ENCODE data around the gene SLC10A7. TPM values are rescaled to one million over a fixed set of nuclear protein-coding genes. Genes with fewer than 3 reads are reported as not detected.

SLC10A7 gene
- total and polyA plus RNA-seq, 8 donors: 1.8 to 36.0 (median 10.4) TPM

DNA sequence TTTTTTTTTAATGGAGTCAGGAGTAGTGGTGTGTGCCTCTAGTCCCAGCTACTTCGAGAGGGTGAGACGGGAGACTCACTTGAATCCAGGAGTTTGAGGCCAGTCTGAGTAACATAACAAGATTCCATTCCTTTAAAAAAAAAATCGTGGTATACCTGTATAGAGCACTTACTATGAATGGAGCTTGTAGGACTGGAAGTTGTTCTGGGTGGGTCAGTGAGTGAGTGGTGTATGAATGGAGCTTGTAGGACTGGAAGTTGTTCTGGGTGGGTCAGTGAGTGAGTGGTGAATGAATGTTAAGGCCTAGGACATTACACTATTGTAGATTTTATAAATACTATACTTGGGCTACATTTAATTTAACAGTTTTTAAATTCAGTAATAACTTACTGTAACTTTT is 2.9 kb upstream of the SLC10A7 start:
- H3K4me1 ChIP-seq: peaks cover 5 to 24% (median 17%) of the 10 kb centered on the region in 4 donors
- H3K36me3 ChIP-seq: no peaks in the 10 kb centered on the region
- no peak for DNase-seq
- no peak overlapping the region for H3K27ac ChIP-seq
- 75 to 80% (median 80%) methylated on average over 3 of the region's 3 CpGs for WGBS, 5 donors
- intact Hi-C loops (cut with DNase I; ENCODE audit: low total_unique reads): no loop called here
- no peak for TF ChIP-seq POLR2A (IDR thresholded peaks at IDR 0.05)
- TF ChIP-seq, protein P1, sequence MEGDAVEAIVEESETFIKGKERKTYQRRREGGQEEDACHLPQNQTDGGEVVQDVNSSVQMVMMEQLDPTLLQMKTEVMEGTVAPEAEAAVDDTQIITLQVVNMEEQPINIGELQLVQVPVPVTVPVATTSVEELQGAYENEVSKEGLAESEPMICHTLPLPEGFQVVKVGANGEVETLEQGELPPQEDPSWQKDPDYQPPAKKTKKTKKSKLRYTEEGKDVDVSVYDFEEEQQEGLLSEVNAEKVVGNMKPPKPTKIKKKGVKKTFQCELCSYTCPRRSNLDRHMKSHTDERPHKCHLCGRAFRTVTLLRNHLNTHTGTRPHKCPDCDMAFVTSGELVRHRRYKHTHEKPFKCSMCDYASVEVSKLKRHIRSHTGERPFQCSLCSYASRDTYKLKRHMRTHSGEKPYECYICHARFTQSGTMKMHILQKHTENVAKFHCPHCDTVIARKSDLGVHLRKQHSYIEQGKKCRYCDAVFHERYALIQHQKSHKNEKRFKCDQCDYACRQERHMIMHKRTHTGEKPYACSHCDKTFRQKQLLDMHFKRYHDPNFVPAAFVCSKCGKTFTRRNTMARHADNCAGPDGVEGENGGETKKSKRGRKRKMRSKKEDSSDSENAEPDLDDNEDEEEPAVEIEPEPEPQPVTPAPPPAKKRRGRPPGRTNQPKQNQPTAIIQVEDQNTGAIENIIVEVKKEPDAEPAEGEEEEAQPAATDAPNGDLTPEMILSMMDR (IDR thresholded peaks at IDR 0.05): no peak
- no peak for TF ChIP-seq POLR2AphosphoS5 (IDR thresholded peaks at IDR 0.05)
- TF ChIP-seq EP300 (IDR thresholded peaks at IDR 0.05): no peak
- no peaks in the 10 kb centered on the region for H3K27me3 ChIP-seq
- no peak overlapping the region for H3K4me3 ChIP-seq
- H3K9me3 ChIP-seq: no peaks in the 10 kb centered on the region

DNA sequence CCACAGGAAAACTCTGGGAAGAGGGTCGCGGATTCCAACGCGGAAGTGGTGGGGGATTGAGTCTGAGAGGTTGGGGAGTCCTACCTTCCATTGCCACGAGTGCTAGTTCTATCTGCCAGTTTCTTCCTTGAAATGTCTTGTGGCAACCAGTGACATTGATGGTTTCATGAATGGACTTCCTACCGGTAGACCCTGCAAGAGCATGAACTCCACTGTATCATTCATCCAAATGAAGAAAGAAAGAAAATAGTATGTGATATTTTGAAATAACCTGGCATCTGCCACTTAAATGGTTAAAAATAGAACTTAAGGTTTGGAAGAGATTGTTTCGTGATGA is 1.1 kb upstream of the SLC10A7 start:
- Histone ChIP-seq H3K36me3 (no peaks in the 10 kb centered on the region), H3K27me3 (no peaks in the 10 kb centered on the region), H3K27ac (peak overlapping the region; percentile 67 to 94 (median 86)), H3K9me3 (no peaks in the 10 kb centered on the region), H3K4me1 (peaks cover 5 to 29% (median 19%) of the 10 kb centered on the region in 4 donors), H3K4me3 (peak overlapping the region; percentile 82 to 87 (median 86))
- WGBS, 5 donors: 0 to 3% (median 1%) methylated on average over 6 to 7 of the region's 7 CpGs
- TF ChIP-seq EP300 (IDR thresholded peaks at IDR 0.05) (no peak), POLR2AphosphoS5 (IDR thresholded peaks at IDR 0.05) (no peak), POLR2A (IDR thresholded peaks at IDR 0.05) (no peak)
- TF ChIP-seq, protein P1 (IDR thresholded peaks at IDR 0.05): no peak
- no peak for DNase-seq
- intact Hi-C loops (cut with DNase I; ENCODE audit: low total_unique reads): no loop called here

DNA sequence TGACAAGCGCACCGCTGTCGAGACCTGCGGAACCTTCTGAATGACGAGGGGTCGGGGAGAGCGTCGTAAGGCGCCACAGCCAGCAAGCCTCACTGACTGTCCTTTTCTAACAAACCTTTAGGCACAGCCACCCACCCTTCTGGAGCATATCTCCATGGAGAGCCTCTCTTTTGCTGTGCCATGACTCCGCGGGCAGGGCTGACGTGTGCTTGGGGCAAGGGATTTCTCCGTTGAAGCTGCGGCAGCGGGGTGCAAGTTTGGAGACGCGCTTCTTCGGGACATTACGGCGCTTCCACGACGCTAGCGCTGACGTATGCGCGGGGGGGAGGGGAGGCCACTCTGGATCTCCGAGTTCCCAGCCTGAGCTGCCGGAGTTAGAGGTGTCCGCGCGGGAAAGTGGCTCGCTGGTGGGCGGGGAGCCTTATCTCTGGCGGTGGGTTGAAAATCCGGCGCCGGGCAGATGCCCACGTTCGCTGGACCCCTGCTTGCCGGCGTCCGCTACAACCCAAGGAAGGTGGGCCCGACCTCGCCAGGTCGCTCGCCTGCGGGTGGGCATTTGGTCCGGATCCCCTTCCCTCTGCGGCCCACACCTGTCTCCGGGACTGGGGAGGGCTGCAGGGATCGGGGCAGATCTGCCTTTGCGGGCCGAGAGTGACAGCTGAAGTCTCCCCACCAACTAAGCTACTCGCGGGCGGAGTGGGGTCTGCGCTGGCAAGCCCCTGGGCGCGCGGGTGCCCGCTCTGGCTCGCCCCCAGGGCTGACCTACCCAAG is 543 bp upstream of the SLC10A7 start:
- intact Hi-C loops (cut with DNase I; ENCODE audit: low total_unique reads): no loop called here
- H3K27me3 ChIP-seq: no peaks in the 10 kb centered on the region
- peak; percentile 93 to 97 for DNase-seq

DNA sequence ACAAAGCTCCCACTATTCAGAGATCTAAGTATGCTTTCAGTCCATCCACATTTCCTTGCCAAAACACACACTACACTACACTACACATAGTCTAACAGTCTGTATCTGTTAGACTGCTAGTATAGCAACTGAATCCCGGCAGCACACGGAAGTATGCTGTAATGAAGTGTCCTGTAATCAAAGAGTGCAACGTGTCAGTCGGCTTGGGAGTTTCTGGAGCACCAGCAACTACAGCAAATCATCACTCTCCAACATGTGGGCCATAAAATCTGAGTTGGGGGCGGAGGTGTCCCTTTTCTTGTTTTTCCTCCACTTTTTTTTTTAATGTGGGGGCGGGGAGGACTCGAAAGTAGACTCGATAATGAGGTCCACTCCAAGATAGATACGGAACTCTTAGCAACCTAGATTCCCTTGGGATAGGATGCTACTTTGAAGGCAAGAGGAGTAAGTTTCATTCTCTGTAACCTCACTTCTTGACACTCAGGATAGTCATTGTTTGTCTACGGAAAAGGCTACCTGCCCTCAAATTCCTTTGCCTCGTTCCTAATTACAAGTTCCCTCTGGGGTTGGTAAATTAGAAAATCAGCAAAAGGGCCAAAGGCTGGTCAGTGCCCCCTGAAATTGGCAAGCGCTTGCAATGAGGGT is 722 bp downstream of the SLC10A7 start:
- intact Hi-C loops (cut with DNase I; ENCODE audit: low total_unique reads): no loop called here
- peak; percentile 46 to 85 for DNase-seq
- Histone ChIP-seq H3K9me3 (no peaks in the 10 kb centered on the region), H3K4me3 (peak overlapping the region; percentile 82 to 87 (median 86)), H3K36me3 (peaks cover 0 to 13% (median 11%) of the 10 kb centered on the region in 4 donors), H3K4me1 (peaks cover 5 to 29% (median 19%) of the 10 kb centered on the region in 4 donors), H3K27ac (peak overlapping the region; percentile 43 to 94 (median 86)), H3K27me3 (no peaks in the 10 kb centered on the region)
- 0% methylated on average over 12 of the region's 12 CpGs for WGBS, 5 donors
- TF ChIP-seq POLR2A (IDR thresholded peaks at IDR 0.05) (no peak), POLR2AphosphoS5 (IDR thresholded peaks at IDR 0.05) (peak in 2 of 3 donors; percentile 68 to 76)

More for the DNA sequence above, 543 bp upstream of the SLC10A7 start:
- H3K4me1 ChIP-seq: peaks cover 5 to 29% (median 19%) of the 10 kb centered on the region in 4 donors
- H3K36me3 ChIP-seq: peaks cover 0 to 3% (median 0%) of the 10 kb centered on the region in 4 donors
- no peaks in the 10 kb centered on the region for H3K9me3 ChIP-seq
- TF ChIP-seq POLR2AphosphoS5 (IDR thresholded peaks at IDR 0.05) (peak; percentile 42 to 84 (median 76)), POLR2A (IDR thresholded peaks at IDR 0.05) (peak in 1 of 4 donors; percentile 54)
- TF ChIP-seq, protein P1 (IDR thresholded peaks at IDR 0.05): no peak
- H3K27ac ChIP-seq: peak overlapping the region; percentile 67 to 94 (median 86)
- whole genome bisulfite sequencing, 5 donors: 0 to 1% (median 1%) methylated on average over 44 to 62 of the region's 62 CpGs
- peak overlapping the region; percentile 82 to 87 (median 86) for H3K4me3 ChIP-seq
